GM19452 (cell line): ENCODE measurements around the gene SCNN1G.

Experiments
- ATAC-seq: cut with Tn5 transposase; IDR thresholded peaks from one replicate; pipeline ENCODE4 v1.9.1; 2021; ENCODE audit not compliant: unreplicated experiment

The SCNN1G gene

DNA sequence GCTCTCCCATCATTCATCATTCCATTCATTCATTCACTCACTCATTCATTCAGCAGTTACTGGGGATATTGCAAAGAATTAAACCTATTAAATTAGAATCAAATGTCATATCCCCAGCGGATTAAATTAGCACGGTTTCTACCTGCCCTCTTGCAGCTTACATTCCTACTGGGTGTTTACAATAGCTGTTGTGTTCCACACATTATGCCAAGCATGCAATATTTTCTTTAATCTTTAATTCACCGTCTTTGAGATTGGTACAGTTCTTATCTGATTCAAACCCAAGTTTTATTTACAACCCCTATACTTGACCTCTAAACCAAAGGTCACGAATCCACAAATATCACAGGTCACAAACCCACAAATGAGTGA, 32.6 kb upstream of the SCNN1G start:
- no peak for ATAC-seq

DNA sequence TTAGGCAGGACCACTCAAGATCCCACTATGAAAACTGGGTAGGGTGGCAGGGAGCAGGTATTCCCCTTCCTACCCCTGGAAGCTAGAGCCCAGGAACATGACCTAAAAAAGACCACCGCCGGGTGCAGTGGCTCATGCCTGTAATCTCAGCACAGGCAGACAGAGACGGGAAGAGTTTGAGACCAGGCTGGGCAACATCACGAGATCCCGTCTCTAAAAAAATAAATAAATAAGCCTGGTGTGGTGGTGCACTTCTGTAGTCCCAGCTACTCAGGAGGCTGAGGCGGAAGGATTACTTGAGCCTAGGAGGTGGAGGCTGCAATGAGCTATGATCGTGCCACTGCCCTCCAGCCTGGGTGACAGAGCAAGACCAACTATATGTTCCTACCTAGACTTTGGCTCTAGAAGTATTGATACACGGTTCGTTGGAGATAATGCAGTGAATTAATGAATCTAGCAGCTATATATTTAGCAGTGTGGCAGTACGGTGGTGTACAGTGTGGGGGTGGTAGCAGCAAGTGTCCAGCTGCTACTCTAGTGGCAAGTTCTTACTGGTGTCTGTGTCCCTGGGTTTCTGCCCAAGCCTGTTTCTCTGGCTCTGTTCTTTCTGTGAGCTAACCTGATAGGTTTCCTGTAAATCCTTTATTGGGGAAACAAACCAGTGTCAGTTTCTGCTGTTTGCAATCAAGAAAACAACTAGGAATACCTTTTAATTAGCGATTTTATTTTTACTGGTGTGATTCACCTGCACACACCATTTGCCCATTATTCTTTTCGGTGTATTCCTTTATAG, 30.0 kb upstream of the SCNN1G start:
- no peak for ATAC-seq

- ATAC-seq = no peak
These were observed 27.0 kb upstream of the SCNN1G start for GRCh38 chr16:23155445-23156049.

- ATAC-seq = no peak
These were observed 26.4 kb upstream of the SCNN1G start for GRCh38 chr16:23156110-23156509.

DNA sequence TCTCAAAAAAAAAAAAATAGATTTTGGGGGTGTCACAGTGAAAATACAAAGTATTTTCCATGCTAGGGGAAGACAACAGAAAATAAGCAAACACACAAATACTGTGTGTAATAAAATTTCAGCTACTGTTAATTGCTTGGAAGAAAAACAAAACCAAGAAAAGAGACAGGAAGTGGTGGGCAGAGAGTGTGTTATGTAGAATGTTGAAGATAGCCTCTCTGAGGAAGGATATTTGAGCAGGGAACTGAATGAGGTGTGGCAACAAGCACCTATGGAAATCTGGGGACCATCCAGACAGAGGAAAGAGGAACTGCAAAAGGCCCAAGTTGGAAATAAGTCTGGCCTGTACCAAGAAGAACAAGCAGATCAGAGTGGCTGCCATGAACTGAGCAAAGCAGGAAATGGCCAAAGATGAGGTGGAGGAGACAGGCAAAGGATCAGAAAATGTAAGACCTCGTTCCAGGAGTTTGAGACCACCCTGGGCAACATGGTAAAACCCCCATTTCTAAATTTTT, 25.5 kb upstream of the SCNN1G start:
- no peak for ATAC-seq

GRCh38 chr16:23158114-23158513, 24.4 kb upstream of the SCNN1G start:
- ATAC-seq = no peak

DNA sequence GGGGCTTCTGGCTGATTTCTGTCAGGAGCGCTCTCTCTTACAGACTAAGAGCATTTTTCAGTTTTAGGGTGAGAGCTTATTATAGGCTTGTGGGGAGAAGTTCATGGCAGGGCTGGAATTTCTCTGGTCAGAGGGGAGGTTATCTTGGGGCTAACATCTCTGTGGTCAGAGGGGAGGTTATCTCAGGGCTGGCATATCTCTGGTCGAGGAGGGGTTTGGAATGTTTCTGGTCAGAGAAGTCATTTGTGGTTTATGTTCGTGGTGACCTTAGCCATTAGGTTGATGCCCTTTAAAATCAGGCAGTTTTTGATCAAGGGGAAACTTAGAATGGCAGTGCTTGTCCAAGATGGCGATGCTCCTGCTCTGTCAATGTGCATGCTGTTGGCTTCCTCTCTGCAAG, 22.5 kb upstream of the SCNN1G start:
- no peak for ATAC-seq

DNA sequence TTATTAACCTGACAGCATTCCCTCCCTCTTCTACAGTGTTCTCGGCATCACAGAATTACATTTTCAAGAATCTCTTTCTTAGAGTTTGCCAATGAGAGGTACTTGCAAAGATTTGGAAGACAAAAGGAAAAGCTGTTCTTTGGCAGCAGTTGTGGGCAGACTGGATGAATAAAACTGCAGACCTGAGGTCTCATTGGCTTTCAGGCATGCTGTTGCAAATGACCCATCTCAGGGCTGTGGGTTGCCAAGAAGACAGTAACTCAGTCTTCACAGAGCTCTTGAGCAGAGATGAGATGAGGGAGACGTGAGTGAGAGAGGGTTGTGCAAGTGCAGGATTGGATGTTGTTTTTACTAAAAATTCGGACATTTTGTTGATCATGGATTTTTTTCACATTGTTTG, 22.0 kb upstream of the SCNN1G start:
- ATAC-seq = no peak

DNA sequence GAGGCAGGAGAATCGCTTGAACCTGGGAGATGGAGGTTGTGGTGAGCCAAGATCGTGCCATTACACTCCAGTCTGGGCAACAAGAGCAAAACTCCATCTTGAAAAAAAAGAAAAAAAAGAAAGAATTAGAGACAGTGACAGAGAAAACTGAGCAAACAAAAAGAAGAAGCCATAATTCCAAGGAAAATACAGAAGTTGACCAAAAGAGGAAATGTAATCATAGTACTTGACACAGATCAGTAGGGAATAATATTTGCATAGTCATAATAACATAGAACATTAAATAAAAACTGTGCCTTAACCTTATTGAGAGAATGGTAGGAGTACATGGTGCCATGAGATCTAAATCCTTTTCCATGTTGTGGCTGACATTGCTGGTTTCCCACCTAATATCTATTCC, 18.6 kb upstream of the SCNN1G start:
- ATAC-seq = no peak

GRCh38 chr16:23164736-23165135, 17.8 kb upstream of the SCNN1G start:
- ATAC-seq = no peak

DNA sequence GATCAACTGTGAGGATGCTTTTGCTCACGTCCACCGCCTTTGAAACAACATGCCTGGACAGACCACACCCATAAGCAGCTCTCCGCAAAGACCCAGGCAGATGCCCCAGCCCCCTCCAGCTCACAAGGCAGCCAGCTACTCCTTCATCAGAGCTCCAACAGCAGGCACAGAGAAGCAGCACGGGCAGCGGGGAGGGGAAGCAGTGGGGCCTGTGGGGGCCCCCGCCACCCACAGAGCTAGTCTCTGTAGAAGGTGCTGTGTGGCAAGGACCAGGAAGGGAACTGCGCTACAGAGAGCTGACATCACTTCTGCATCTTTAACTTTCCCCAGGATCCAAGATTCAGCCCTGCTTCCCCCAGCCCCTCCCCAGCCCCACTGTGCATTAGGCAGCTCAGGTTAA, 10.0 kb upstream of the SCNN1G start:
- no peak for ATAC-seq

GRCh38 chr16:23172994-23173393, 9.6 kb upstream of the SCNN1G start:
- no peak for ATAC-seq

- ATAC-seq = no peak
These were observed 7.9 kb upstream of the SCNN1G start for GRCh38 chr16:23174622-23175021.

GRCh38 chr16:23175651-23176050, 6.9 kb upstream of the SCNN1G start:
- ATAC-seq = no peak

- no peak for ATAC-seq
These were observed 1.0 kb upstream of the SCNN1G start for GRCh38 chr16:23181506-23181905.

- ATAC-seq = peak; percentile 82
These were observed 303 bp upstream of the SCNN1G start for GRCh38 chr16:23182206-23182678.

DNA sequence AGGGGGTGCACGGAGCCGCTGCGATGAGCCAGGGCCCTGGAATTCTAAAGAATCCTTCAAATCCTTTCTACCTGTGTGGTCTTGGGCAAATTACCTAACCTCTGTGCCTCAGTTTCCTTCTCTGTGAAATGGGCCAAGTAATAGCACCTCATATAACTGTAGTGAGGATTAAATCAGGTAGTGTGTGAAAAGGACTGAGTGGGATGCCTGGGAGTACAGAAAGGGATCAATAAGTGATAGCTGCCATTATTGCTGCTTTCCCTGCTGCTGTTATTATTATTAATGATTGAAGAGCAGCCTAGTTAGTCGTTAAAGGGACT, 958 bp downstream of the SCNN1G start:
- ATAC-seq = no peak

- no peak for ATAC-seq
These were observed 3.1 kb downstream of the SCNN1G start for GRCh38 chr16:23185656-23186055.

- no peak for ATAC-seq
These were observed 3.6 kb downstream of the SCNN1G start for GRCh38 chr16:23186171-23186570.

- no peak for ATAC-seq
These were observed 4.8 kb downstream of the SCNN1G start for GRCh38 chr16:23187341-23187740.

DNA sequence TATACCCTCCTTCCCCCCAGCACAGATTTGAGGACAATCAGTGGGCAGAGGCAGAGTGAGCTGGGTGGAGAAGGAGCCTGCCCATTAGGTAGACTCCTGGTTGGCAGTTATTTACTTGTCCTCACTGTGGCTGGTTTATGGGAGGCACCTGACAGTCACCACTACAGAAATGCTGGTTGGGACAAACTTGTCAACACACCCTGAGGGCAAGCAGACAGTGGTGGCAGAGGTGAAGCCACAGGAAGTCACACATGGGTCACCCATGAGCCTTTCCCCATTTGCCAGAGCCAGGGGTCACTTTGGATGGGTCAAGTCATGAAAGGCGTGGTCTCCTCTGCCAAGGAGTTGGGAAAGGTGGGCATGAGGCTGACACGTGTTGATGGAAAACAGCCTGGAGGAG, 6.4 kb downstream of the SCNN1G start:
- no peak for ATAC-seq

- no peak for ATAC-seq
These were observed 12.1 kb downstream of the SCNN1G start for GRCh38 chr16:23194497-23195221.
